SH-SY5Y (cell line): Measurements from ENCODE around the gene BANF2.

Experiments used
- GATA2 ChIP-seq: IDR thresholded peaks from 2 replicates; pipeline ENCODE4 v1.6.1; 2011; ENCODE audit warnings: mild to moderate bottlenecking, low read depth, low read length
- GATA3 ChIP-seq: IDR thresholded peaks from 2 replicates; pipeline ENCODE4 v1.6.1; 2011; ENCODE audit warnings: low read depth, mild to moderate bottlenecking, low read length, moderate library complexity

The BANF2 gene

GRCh38 chr20:17699931-17700351, at the start of gene BANF2:
TSS of gene BANF2 (plus strand) at chr20:17699966. CDS start at chr20:17725026, 25,060 bp downstream.
- no peak for TF ChIP-seq GATA3
- no peak for TF ChIP-seq GATA2

- TF ChIP-seq GATA3 (no peak), GATA2 (no peak)
Observed at GRCh38 chr20:17650301-17651128, 49.3 kb upstream of the BANF2 start.

GRCh38 chr20:17651129-17651759, 48.5 kb upstream of the BANF2 start:
- TF ChIP-seq GATA3 (no peak), GATA2 (no peak)

- TF ChIP-seq GATA2 (no peak), GATA3 (no peak)
Observed at GRCh38 chr20:17651760-17652388, 47.9 kb upstream of the BANF2 start.

- TF ChIP-seq GATA2 (no peak), GATA3 (no peak)
Observed at GRCh38 chr20:17652411-17652810, 47.4 kb upstream of the BANF2 start.

- TF ChIP-seq GATA2 (no peak), GATA3 (no peak)
Observed at GRCh38 chr20:17653835-17654648, 45.7 kb upstream of the BANF2 start.

- TF ChIP-seq GATA3 (no peak), GATA2 (no peak)
Observed at GRCh38 chr20:17654649-17655285, 45.0 kb upstream of the BANF2 start.

- TF ChIP-seq GATA2 (no peak), GATA3 (no peak)
Observed at GRCh38 chr20:17655286-17655651, 44.5 kb upstream of the BANF2 start.

GRCh38 chr20:17655865-17656479, 43.8 kb upstream of the BANF2 start:
- TF ChIP-seq GATA2, result no peak
- TF ChIP-seq GATA3, result no peak

- TF ChIP-seq GATA3 (no peak), GATA2 (no peak)
Observed at GRCh38 chr20:17657079-17657825, 42.5 kb upstream of the BANF2 start.

GRCh38 chr20:17657898-17658647, 41.7 kb upstream of the BANF2 start:
- TF ChIP-seq GATA2, result no peak
- no peak for TF ChIP-seq GATA3

- TF ChIP-seq GATA2, result no peak
- TF ChIP-seq GATA3, result no peak
Observed at GRCh38 chr20:17658648-17658993, 41.1 kb upstream of the BANF2 start.

- TF ChIP-seq GATA3, result no peak
- no peak for TF ChIP-seq GATA2
Observed at GRCh38 chr20:17659801-17660200, 40.0 kb upstream of the BANF2 start.
